ENCODE results near the gene OR9I1. TPM values are rescaled to one million over a fixed set of nuclear protein-coding genes. Genes with fewer than 3 reads are reported as not detected.

The OR9I1 gene
- total and polyA plus RNA-seq, 2 donors (not counting 1 experiment from before 2014, with no cell fraction given), result not detected

GRCh38 chr11:58068655-58069054, 56.7 kb downstream of the OR9I1 start:
- intact Hi-C loops (cut with micrococcal nuclease), result no loop called here
- no peak overlapping the region for H3K9ac ChIP-seq (ENCODE audit: low read length)
- H3K9me3 ChIP-seq (ENCODE audit: control extremely low read depth in 1 of 3, control insufficient read depth in 2 of 3, insufficient read depth in 1 of 3, low read length in 2 of 3), result no peaks in the 10 kb centered on the region
- no peaks in the 10 kb centered on the region for H3K4me1 Mint-ChIP-seq
- H3K36me3 ChIP-seq (replicated peaks in 1 of 2; ENCODE audit: control extremely low read depth in 1 of 2, control insufficient read depth in 1 of 2, extremely low read depth in 1 of 2, insufficient read depth in 2 of 2, low read length in 1 of 2), result no peaks in the 10 kb centered on the region
- ChIA-PET POLR2A (no interaction called here), CTCF (no interaction called here)
- no peak overlapping the region for H3K4me3 ChIP-seq (ENCODE audit: control extremely low read depth in 1 of 5, extremely low read depth in 1 of 5, insufficient read depth in 1 of 5, low read depth in 2 of 5, low read length in 4 of 5)
- DNase-seq (no peak), ATAC-seq (ENCODE audit: low read depth) (no peak)
- peaks cover under 1% of the 10 kb centered on the region for H3K9me3 Mint-ChIP-seq (ENCODE audit: insufficient read depth)
- no peak overlapping the region for H3K27ac ChIP-seq (ENCODE audit: low read length in 2 of 2)
- WGBS (ENCODE audit: insufficient coverage), result 70% methylated on average over 4 of the region's 6 CpGs
- H3K4me2 ChIP-seq (replicated peaks; ENCODE audit: low read depth, low read length, poor library complexity, severe bottlenecking), result no peak overlapping the region
- H3K27me3 ChIP-seq (replicated peaks in 1 of 4; ENCODE audit: control extremely low read depth in 1 of 4, control insufficient read depth in 3 of 4, insufficient read depth in 4 of 4, low read length in 3 of 4), result no peaks in the 10 kb centered on the region
- H3K4me3 Mint-ChIP-seq, result no peak overlapping the region
- no peak overlapping the region for H2AFZ ChIP-seq (ENCODE audit: insufficient read depth, low read depth, low read length, poor library complexity, severe bottlenecking)
- no peaks in the 10 kb centered on the region for H3K4me1 ChIP-seq (ENCODE audit: control insufficient read depth in 2 of 2, insufficient read depth in 2 of 2, low read length in 2 of 2)
- H4K20me1 ChIP-seq (ENCODE audit: control insufficient read depth, insufficient read depth, low read length, poor library complexity, severe bottlenecking), result no peaks in the 10 kb centered on the region
- no peaks in the 10 kb centered on the region for H3K79me2 ChIP-seq (ENCODE audit: control insufficient read depth, insufficient read depth, low read length)
- H3K27me3 Mint-ChIP-seq, result peaks cover 6% of the 10 kb centered on the region
- TF ChIP-seq CTCF (IDR thresholded peaks at IDR 0.05), result no peak
- H3K27ac Mint-ChIP-seq, result no peak overlapping the region

GRCh38 chr11:58067685-58068084, 57.6 kb downstream of the OR9I1 start:
- Histone ChIP-seq H3K4me3 (ENCODE audit: control extremely low read depth in 1 of 5, extremely low read depth in 1 of 5, insufficient read depth in 1 of 5, low read depth in 2 of 5, low read length in 4 of 5) (no peak overlapping the region), H3K9me3 (ENCODE audit: control extremely low read depth in 1 of 3, control insufficient read depth in 2 of 3, insufficient read depth in 1 of 3, low read length in 2 of 3) (no peaks in the 10 kb centered on the region), H2AFZ (ENCODE audit: insufficient read depth, low read depth, low read length, poor library complexity, severe bottlenecking) (no peak overlapping the region), H3K27ac (ENCODE audit: low read length in 2 of 2) (no peak overlapping the region), H3K9ac (ENCODE audit: low read length) (no peak overlapping the region), H3K79me2 (ENCODE audit: control insufficient read depth, insufficient read depth, low read length) (no peaks in the 10 kb centered on the region), H3K4me2 (replicated peaks; ENCODE audit: low read depth, low read length, poor library complexity, severe bottlenecking) (no peak overlapping the region), H4K20me1 (ENCODE audit: control insufficient read depth, insufficient read depth, low read length, poor library complexity, severe bottlenecking) (no peaks in the 10 kb centered on the region), H3K27me3 (replicated peaks in 1 of 4; ENCODE audit: control extremely low read depth in 1 of 4, control insufficient read depth in 3 of 4, insufficient read depth in 4 of 4, low read length in 3 of 4) (no peaks in the 10 kb centered on the region), H3K4me1 (ENCODE audit: control insufficient read depth in 2 of 2, insufficient read depth in 2 of 2, low read length in 2 of 2) (no peaks in the 10 kb centered on the region), H3K36me3 (replicated peaks in 1 of 2; ENCODE audit: control extremely low read depth in 1 of 2, control insufficient read depth in 1 of 2, extremely low read depth in 1 of 2, insufficient read depth in 2 of 2, low read length in 1 of 2) (no peaks in the 10 kb centered on the region)
- WGBS (ENCODE audit: insufficient coverage), result 83% methylated on average over 4 of the region's 5 CpGs
- intact Hi-C loops (cut with micrococcal nuclease), result no loop called here
- DNase-seq, result no peak
- Mint-ChIP-seq H3K4me3 (no peak overlapping the region), H3K27ac (no peak overlapping the region), H3K27me3 (peaks cover 6% of the 10 kb centered on the region), H3K9me3 (ENCODE audit: insufficient read depth) (no peaks in the 10 kb centered on the region), H3K4me1 (no peaks in the 10 kb centered on the region)
- ChIA-PET POLR2A (no interaction called here), CTCF (no interaction called here)
- ATAC-seq (ENCODE audit: low read depth), result no peak
- TF ChIP-seq EZH2 (IDR thresholded peaks at IDR 0.05; ENCODE audit: borderline replicate concordance, insufficient read depth, low read depth, low read length, poor library complexity, severe bottlenecking), result no peak
- TF ChIP-seq CTCF (IDR thresholded peaks at IDR 0.05), result no peak

Other genes with a start within 250 kb of the OR9I1 start
- not detected in 2 replicates for gene OR9Q1, start 101.6 kb downstream of the OR9I1 start, total RNA-seq
- gene OR9Q1, start 101.6 kb downstream of the OR9I1 start, polyA plus RNA-seq, result not detected in 2 replicates
- not detected in 2 replicates for gene OR6Q1, start 94.6 kb downstream of the OR9I1 start, total RNA-seq
- not detected in 2 replicates for gene OR6Q1, start 94.6 kb downstream of the OR9I1 start, polyA plus RNA-seq
- gene OR9Q2, start 63.5 kb upstream of the OR9I1 start, total RNA-seq, result not detected in 2 replicates
- not detected in 2 replicates for gene OR9Q2, start 63.5 kb upstream of the OR9I1 start, polyA plus RNA-seq
- not detected in 2 replicates for gene OR1S2, start 78.6 kb upstream of the OR9I1 start, total RNA-seq
- gene OR1S2, start 78.6 kb upstream of the OR9I1 start, polyA plus RNA-seq, result not detected in 2 replicates
- not detected in 2 replicates for gene OR1S1, start 87.2 kb upstream of the OR9I1 start, total RNA-seq
- not detected in 2 replicates for gene OR1S1, start 87.2 kb upstream of the OR9I1 start, polyA plus RNA-seq
- not detected in 2 replicates for gene OR10Q1, start 103.4 kb upstream of the OR9I1 start, total RNA-seq
- gene OR10Q1, start 103.4 kb upstream of the OR9I1 start, polyA plus RNA-seq, result not detected in 2 replicates
- gene OR10W1, start 142.7 kb upstream of the OR9I1 start, total RNA-seq, result not detected in 2 replicates
- gene OR10W1, start 142.7 kb upstream of the OR9I1 start, polyA plus RNA-seq, result not detected in 2 replicates
- gene OR5B17, start 233.5 kb upstream of the OR9I1 start, total RNA-seq, result not detected in 2 replicates
- not detected in 2 replicates for gene OR5B17, start 233.5 kb upstream of the OR9I1 start, polyA plus RNA-seq